CD14-positive monocyte (primary cell): Measurements from ENCODE around the gene SPRR2G. TPM values are rescaled to one million over a fixed set of nuclear protein-coding genes. Genes with fewer than 3 reads are reported as not detected.

Experiments used
- DNase-seq, 3 donors: peaks; one replicate each; pipeline ENCODE4 v3.0.0-alpha.2; 2011 to 2022
- H2AFZ ChIP-seq: 2 replicates; pipeline ENCODE4 v1.6.0; 2012; ENCODE audit warnings: mild to moderate bottlenecking, low read depth, low read length, inconsistent platforms; ENCODE audit not compliant: insufficient read depth, poor library complexity, severe bottlenecking
- H3K27ac ChIP-seq, 2 donors: 1 replicate in 1 of 2; 2 replicates in 1 of 2; pipeline ENCODE4 v1.5.1; 2012 to 2013; ENCODE audit warnings: low read length in 2 of 2, control low read depth in 1 of 2, inconsistent platforms in 1 of 2, low read depth in 1 of 2, mild to moderate bottlenecking in 1 of 2
- H3K27me3 ChIP-seq, 2 donors: one replicate each; pipeline versions ENCODE4 v1.6.0 to v1.6.1; 2011 to 2013; ENCODE audit warnings: low read length in 2 of 2; ENCODE audit not compliant: control insufficient read depth in 2 of 2, insufficient read depth in 2 of 2
- H3K36me3 ChIP-seq, 2 donors: replicated peaks in 1 of 2; 1 replicate in 1 of 2; 2 replicates in 1 of 2; pipeline versions ENCODE4 v1.5.1 to v1.6.1; 2012 to 2013; ENCODE audit warnings: low read length in 2 of 2, control low read depth in 1 of 2, inconsistent platforms in 1 of 2, mild to moderate bottlenecking in 1 of 2; ENCODE audit not compliant: insufficient read depth in 2 of 2, control insufficient read depth in 1 of 2
- H3K4me1 ChIP-seq, 2 donors: 1 replicate in 1 of 2; 2 replicates in 1 of 2; pipeline versions ENCODE4 v1.5.1 to v1.6.1; 2012 to 2013; ENCODE audit warnings: low read length in 2 of 2, control low read depth in 1 of 2, inconsistent platforms in 1 of 2, mild to moderate bottlenecking in 1 of 2, moderate library complexity in 1 of 2; ENCODE audit not compliant: insufficient read depth in 2 of 2, control insufficient read depth in 1 of 2
- H3K4me2 ChIP-seq: replicated peaks from 2 replicates; pipeline ENCODE3; 2012; ENCODE audit warnings: low read length, moderate library complexity, mild to moderate bottlenecking; ENCODE audit not compliant: poor library complexity, severe bottlenecking; ENCODE audit errors: extremely low read depth
- H3K4me3 ChIP-seq, 3 experiments: fragments of 200-600 bp in 1 of 3; sonication (generic) in 1 of 3; replicated peaks in 1 of 3; 1 replicate in 2 of 3; 2 replicates in 1 of 3; pipeline ENCODE4 v1.5.1; 2011 to 2013; ENCODE audit warnings: low read length in 3 of 3, mild to moderate bottlenecking in 3 of 3, control low read depth in 2 of 3, low read depth in 2 of 3, inconsistent platforms in 1 of 3, moderate library complexity in 1 of 3
- H3K79me2 ChIP-seq: 2 replicates; pipeline ENCODE4 v1.6.0; 2012; ENCODE audit warnings: mild to moderate bottlenecking, control low read depth, inconsistent platforms, low read length, moderate library complexity; ENCODE audit not compliant: insufficient read depth
- H3K9ac ChIP-seq: 2 replicates; pipeline ENCODE4 v1.6.0; 2017; ENCODE audit warnings: low read length, mild to moderate bottlenecking; ENCODE audit not compliant: insufficient read depth, poor library complexity, severe bottlenecking
- H3K9me3 ChIP-seq, 2 donors: replicated peaks in 1 of 2; 1 replicate in 1 of 2; 2 replicates in 1 of 2; pipeline versions ENCODE4 v1.5.1 to v1.6.1; 2012 to 2013; ENCODE audit warnings: low read length in 2 of 2, control low read depth in 1 of 2; ENCODE audit not compliant: control insufficient read depth in 1 of 2, insufficient read depth in 1 of 2
- H4K20me1 ChIP-seq: 2 replicates; pipeline ENCODE4 v1.6.0; 2012; ENCODE audit warnings: mild to moderate bottlenecking, low read length, control low read depth, moderate library complexity; ENCODE audit not compliant: insufficient read depth
- H3K27ac Mint-ChIP-seq, 7 donors: one replicate each; pipeline ENCODE4 v1.8.0; 2020; ENCODE audit warnings: mild to moderate bottlenecking in 7 of 7, mixed read lengths in 7 of 7, moderate library complexity in 6 of 7, inconsistent platforms in 2 of 7
- H3K27me3 Mint-ChIP-seq, 3 donors: one replicate each; pipeline ENCODE4 v1.8.0; 2021 to 2022; ENCODE audit warnings: low read depth in 3 of 3, mild to moderate bottlenecking in 3 of 3, mixed read lengths in 3 of 3, moderate library complexity in 3 of 3, inconsistent platforms in 1 of 3
- H3K36me3 Mint-ChIP-seq, 2 donors: one replicate each; pipeline ENCODE4 v1.8.0; 2020; ENCODE audit warnings: mixed read lengths in 2 of 2, inconsistent platforms in 1 of 2, mild to moderate bottlenecking in 1 of 2
- H3K4me1 Mint-ChIP-seq: one replicate; pipeline ENCODE4 v1.8.0; 2020; ENCODE audit warnings: mild to moderate bottlenecking, mixed read lengths
- H3K4me3 Mint-ChIP-seq, 2 donors: one replicate each; pipeline ENCODE4 v1.8.0; 2020; ENCODE audit warnings: mild to moderate bottlenecking in 2 of 2, mixed read lengths in 2 of 2, moderate library complexity in 1 of 2
- H3K9me3 Mint-ChIP-seq, 7 donors: one replicate each; pipeline ENCODE4 v1.8.0; 2020 to 2022; ENCODE audit warnings: mixed read lengths in 7 of 7, mild to moderate bottlenecking in 6 of 7, moderate library complexity in 6 of 7, inconsistent platforms in 2 of 7
- CTCF ChIP-seq: fragments of 200-600 bp; IDR thresholded peaks from one replicate; pipeline ENCODE4 v1.8.0; 2022; ENCODE audit warnings: antibody characterized with exemption, mild to moderate bottlenecking
- WGBS: methylation state at CpG from one replicate; pipeline ENCODE4 v1.1.5; 2013; ENCODE audit warnings: missing lambda C conversion rate; ENCODE audit not compliant: insufficient coverage; 5-methylcytosine and 5-hydroxymethylcytosine counted together
- intact Hi-C, 2 donors: fragments of 100-400 bp; cut with micrococcal nuclease; formaldehyde crosslinking; loops; one replicate each; pipeline versions ENCODE4 v1.15.0 to v1.15.1; 2023
- polyA minus RNA-seq: library from RNA; depleted of rRNA, polyadenylated mRNA; stranded (reverse); fragments of >200 nt; gene quantifications from 2 replicates; pipeline ENCODE4 v1.2.3, GENCODE V29; 2012
- polyA plus RNA-seq, 3 donors: library from polyadenylated mRNA; depleted of rRNA in 1 of 3; unstranded in 2 of 3; stranded (reverse) in 1 of 3; fragments of 300-500 nt in 2 of 3; fragments of >200 nt in 1 of 3; fragmentation: Illumina TruSeq in 2 of 3; gene quantifications; 1 replicate in 2 of 3; 2 replicates in 1 of 3; pipeline ENCODE4 v1.2.3, GENCODE V29; 2012 to 2021
- total RNA-seq, 12 experiments: library from RNA in 1 of 12; stranded (reverse) in 1 of 12; fragments of 120-200 nt in 1 of 12; gene quantifications; one replicate each; pipeline ENCODE4 v1.2.4 and lab custom pipeline; 2013 to 2026; ENCODE audit warnings: mixed read lengths in 6 of 12, inconsistent platforms in 1 of 12

SPRR2G gene
- not detected for total RNA-seq (2013)
- polyA plus RNA-seq (not detected), polyA minus RNA-seq (not detected in 2 replicates), total RNA-seq (lab: John Stamatoyannopoulos, UW) (0 reads per million in 11 experiments)

- H3K4me3 Mint-ChIP-seq, result no peak within 1 kb of the TSS
- 60% methylated on average over 1 of the region's 1 CpG for WGBS
- H3K27ac Mint-ChIP-seq, result no peak within 1 kb of the TSS
- Histone ChIP-seq H3K27ac (no peak within 1 kb of the TSS), H3K27me3 (peaks cover 2 to 3% of the 10 kb centered on the region in 2 donors), H3K9ac (no peak within 1 kb of the TSS), H2AFZ (no peak within 1 kb of the TSS), H3K4me1 (no peaks in the 10 kb centered on the region), H3K4me3 (no peak within 1 kb of the TSS), H3K9me3 (no peaks in the 10 kb centered on the region), H4K20me1 (no peaks in the 10 kb centered on the region), H3K79me2 (no peaks in the 10 kb centered on the region), H3K36me3 (no peaks in the 10 kb centered on the region), H3K4me2 (no peak within 1 kb of the TSS)
- no peaks in the 10 kb centered on the region for H3K36me3 Mint-ChIP-seq
- H3K27me3 Mint-ChIP-seq, result peaks cover 2 to 15% (median 6%) of the 10 kb centered on the region in 3 donors
- no peak for DNase-seq
- intact Hi-C loops, result no loop called here
- no peaks in the 10 kb centered on the region for H3K4me1 Mint-ChIP-seq
- H3K9me3 Mint-ChIP-seq, result peaks cover 0 to 4% (median 0%) of the 10 kb centered on the region in 7 donors
- no peak for TF ChIP-seq CTCF
Measured at GRCh38 chr1:153150846-153151245, at the start of gene SPRR2G. TSS of gene SPRR2G (minus strand) at chr1:153150890. CDS start at chr1:153150110, 780 bp downstream.

GRCh38 chr1:153195216-153195615 lies 44.5 kb upstream of the SPRR2G start:
- Mint-ChIP-seq H3K27me3 (peaks cover 5 to 34% (median 16%) of the 10 kb centered on the region in 3 donors), H3K4me1 (no peaks in the 10 kb centered on the region), H3K9me3 (peaks cover 0 to 6% (median 0%) of the 10 kb centered on the region in 7 donors), H3K36me3 (no peaks in the 10 kb centered on the region), H3K4me3 (no peak overlapping the region), H3K27ac (no peak overlapping the region)
- no peaks in the 10 kb centered on the region for H3K4me1 ChIP-seq
- DNase-seq, result no peak
- H3K4me3 ChIP-seq, result no peak overlapping the region
- H2AFZ ChIP-seq, result no peak overlapping the region
- H3K9ac ChIP-seq, result no peak overlapping the region
- H4K20me1 ChIP-seq, result no peaks in the 10 kb centered on the region
- no peak for TF ChIP-seq CTCF
- intact Hi-C loops, result no loop called here
- no peaks in the 10 kb centered on the region for H3K9me3 ChIP-seq
- 86% methylated on average over 2 of the region's 4 CpGs for WGBS
- no peaks in the 10 kb centered on the region for H3K79me2 ChIP-seq
- peaks cover 3 to 8% of the 10 kb centered on the region in 2 donors for H3K27me3 ChIP-seq
- no peak overlapping the region for H3K4me2 ChIP-seq
- no peak overlapping the region for H3K27ac ChIP-seq
- H3K36me3 ChIP-seq, result no peaks in the 10 kb centered on the region
